Liver (tissue), 9 donors: ENCODE data around the gene CSMD2. TPM values are rescaled to one million over a fixed set of nuclear protein-coding genes. Genes with fewer than 3 reads are reported as not detected.

Experiments
- DNase-seq: peaks from one replicate; pipeline ENCODE4 v3.0.0-alpha.2; 2017; ENCODE audit warnings: low spot score
- H3K27ac ChIP-seq, 2 donors: one replicate each; pipeline ENCODE4 v1.7.0; 2013; ENCODE audit warnings: inconsistent platforms in 2 of 2, low read length in 2 of 2, control low read depth in 1 of 2, low read depth in 1 of 2, mild to moderate bottlenecking in 1 of 2
- H3K27me3 ChIP-seq, 4 donors: one replicate each; pipeline versions ENCODE4 v1.6.1 to v1.7.0; 2013; ENCODE audit warnings: low read length in 3 of 4, inconsistent platforms in 1 of 4, mild to moderate bottlenecking in 1 of 4, moderate library complexity in 1 of 4; ENCODE audit not compliant: control insufficient read depth in 4 of 4, insufficient read depth in 4 of 4
- H3K36me3 ChIP-seq, 4 donors: one replicate each; pipeline versions ENCODE4 v1.6.1 to v1.7.0; 2013; ENCODE audit warnings: low read length in 3 of 4, mild to moderate bottlenecking in 3 of 4, low read depth in 1 of 4, moderate library complexity in 1 of 4; ENCODE audit not compliant: control insufficient read depth in 4 of 4, insufficient read depth in 3 of 4
- H3K4me1 ChIP-seq, 4 donors: one replicate each; pipeline versions ENCODE4 v1.6.1 to v1.7.0; 2013; ENCODE audit warnings: low read length in 3 of 4, mild to moderate bottlenecking in 3 of 4, moderate library complexity in 1 of 4; ENCODE audit not compliant: control insufficient read depth in 4 of 4, insufficient read depth in 4 of 4
- H3K4me3 ChIP-seq, 3 donors: one replicate each; pipeline versions ENCODE4 v1.6.1 to v1.7.0; 2013; ENCODE audit warnings: low read length in 3 of 3, control low read depth in 1 of 3, low read depth in 1 of 3, mild to moderate bottlenecking in 1 of 3
- H3K9ac ChIP-seq, 2 donors: one replicate each; pipeline ENCODE4 v1.7.0; 2013; ENCODE audit warnings: low read length in 2 of 2, mild to moderate bottlenecking in 2 of 2, moderate library complexity in 2 of 2, control low read depth in 1 of 2, low read depth in 1 of 2
- H3K9me3 ChIP-seq, 4 donors: one replicate each; pipeline versions ENCODE4 v1.6.1 to v1.7.0; 2013; ENCODE audit warnings: low read length in 3 of 4; ENCODE audit not compliant: control insufficient read depth in 4 of 4
- EGR1 ChIP-seq, 2 donors: IDR thresholded peaks; 2 replicates each; pipeline ENCODE4 v1.6.1; 2016 to 2018; ENCODE audit warnings: antibody characterized with exemption in 2 of 2, low read depth in 2 of 2
- FOXA1 ChIP-seq: IDR thresholded peaks from 2 replicates; pipeline ENCODE4 v1.6.1; 2016; ENCODE audit warnings: antibody characterized with exemption
- FOXA2 ChIP-seq: IDR thresholded peaks from 2 replicates; pipeline ENCODE4 v1.6.1; 2016; ENCODE audit warnings: antibody characterized with exemption
- GABPA ChIP-seq, 2 donors: IDR thresholded peaks in 1 of 2; conservative IDR thresholded peaks in 1 of 2; 2 replicates each; pipeline ENCODE4 v1.6.1; 2016; ENCODE audit warnings: antibody characterized with exemption in 2 of 2, mild to moderate bottlenecking in 1 of 2, moderate library complexity in 1 of 2
- HNF4A ChIP-seq, 2 donors: conservative IDR thresholded peaks; 2 replicates each; pipeline ENCODE4 v1.6.1; 2016; ENCODE audit warnings: antibody characterized with exemption in 2 of 2, mild to moderate bottlenecking in 2 of 2
- HNF4G ChIP-seq: IDR thresholded peaks from 2 replicates; pipeline ENCODE4 v1.6.1; 2016; ENCODE audit warnings: antibody characterized with exemption
- JUND ChIP-seq, 2 donors: IDR thresholded peaks; 2 replicates each; pipeline ENCODE4 v1.6.1; 2016; ENCODE audit warnings: antibody characterized with exemption in 2 of 2
- RAD21 ChIP-seq, 2 donors: IDR thresholded peaks; 2 replicates each; pipeline ENCODE4 v1.6.1; 2016; ENCODE audit warnings: antibody characterized with exemption in 2 of 2, mild to moderate bottlenecking in 2 of 2
- RXRA ChIP-seq, 2 donors: IDR thresholded peaks; 2 replicates each; pipeline ENCODE4 v1.6.1; 2017 to 2018; ENCODE audit warnings: antibody characterized with exemption in 2 of 2, mild to moderate bottlenecking in 1 of 2
- TAF1 ChIP-seq: conservative IDR thresholded peaks from 2 replicates; pipeline ENCODE4 v1.6.1; 2016; ENCODE audit warnings: antibody characterized with exemption, mild to moderate bottlenecking
- WGBS: extraction: QIAGEN DNeasy Blood & Tissue Kit; methylation state at CpG from one replicate; pipeline ENCODE4 v1.1.7; 2013; 5-methylcytosine and 5-hydroxymethylcytosine counted together
- polyA plus RNA-seq, 2 donors: library from polyadenylated mRNA; stranded (reverse) in 1 of 2; unstranded in 1 of 2; fragments of 200-250 nt in 1 of 2; fragments of >200 nt in 1 of 2; fragmentation: Nextera tagmentation in 1 of 2; extraction: Ambion mirVana in 1 of 2; gene quantifications; one replicate each; pipeline versions ENCODE4 v1.2.1 to v1.2.3, GENCODE V29; 2013 to 2015
- total RNA-seq, 2 donors: library from RNA; depleted of rRNA; stranded (reverse); fragments of >200 nt; gene quantifications; one replicate each; pipeline ENCODE4 v1.2.3, GENCODE V29; 2014
- TF ChIP-seq, protein P1 (sequence below): IDR thresholded peaks from 2 replicates; pipeline ENCODE4 v1.6.1; 2016; ENCODE audit warnings: antibody characterized with exemption, mild to moderate bottlenecking
- TF ChIP-seq, protein P2 (sequence below): IDR thresholded peaks from 2 replicates; pipeline ENCODE4 v1.6.1; 2016; ENCODE audit warnings: antibody characterized with exemption
- TF ChIP-seq, protein P3 (sequence below): fragments of 150-350 bp; IDR thresholded peaks from 2 replicates; pipeline ENCODE4 v1.5.1; 2017; ENCODE audit warnings: improper control_type of control experiment, low read depth, low read length; ENCODE audit not compliant: missing input control
- donor health status: healthy.
- donor health status: healthy.
- donor health status: healthy.
- donor health status: healthy.
- donor health status: healthy.

CSMD2 gene
- total and polyA plus RNA-seq, 4 donors, result 0.08 to 0.09 TPM; not detected in 2

DNA sequence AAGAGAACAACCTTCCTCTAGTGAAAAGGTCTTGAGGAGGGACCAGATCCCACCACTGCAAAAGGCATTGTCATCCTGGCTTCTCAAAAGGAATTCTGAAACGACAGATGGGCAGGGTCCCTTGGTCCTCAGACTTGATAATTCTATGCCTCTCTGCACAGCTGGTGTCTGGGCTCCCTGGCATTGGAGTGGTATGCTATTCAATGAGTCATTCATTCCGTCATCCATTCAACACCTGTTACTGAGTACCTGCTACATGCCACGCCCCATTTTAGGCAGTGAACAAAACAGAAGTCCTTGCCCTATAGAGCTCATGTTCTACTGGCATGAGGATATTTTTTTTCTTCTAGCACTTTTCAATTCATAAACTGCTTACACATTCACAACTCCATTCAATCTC, 347.0 kb downstream of the CSMD2 start:
- Histone ChIP-seq H3K4me3 (no peak overlapping the region), H3K27ac (no peak overlapping the region), H3K4me1 (no peaks in the 10 kb centered on the region), H3K36me3 (no peaks in the 10 kb centered on the region), H3K9me3 (no peaks in the 10 kb centered on the region), H3K9ac (no peak overlapping the region), H3K27me3 (peaks cover 0 to 2% (median 0%) of the 10 kb centered on the region in 4 donors)
- WGBS, result 81% methylated on average over 3 of the region's 3 CpGs
- no peak for DNase-seq
- TF ChIP-seq FOXA2 (no peak), HNF4G (no peak), EGR1 (IDR thresholded peaks at IDR 0.05; ENCODE audit: low read depth in 2 of 2) (no peak), FOXA1 (no peak), RXRA (IDR thresholded peaks at IDR 0.05) (no peak)
- TF ChIP-seq, protein P1, sequence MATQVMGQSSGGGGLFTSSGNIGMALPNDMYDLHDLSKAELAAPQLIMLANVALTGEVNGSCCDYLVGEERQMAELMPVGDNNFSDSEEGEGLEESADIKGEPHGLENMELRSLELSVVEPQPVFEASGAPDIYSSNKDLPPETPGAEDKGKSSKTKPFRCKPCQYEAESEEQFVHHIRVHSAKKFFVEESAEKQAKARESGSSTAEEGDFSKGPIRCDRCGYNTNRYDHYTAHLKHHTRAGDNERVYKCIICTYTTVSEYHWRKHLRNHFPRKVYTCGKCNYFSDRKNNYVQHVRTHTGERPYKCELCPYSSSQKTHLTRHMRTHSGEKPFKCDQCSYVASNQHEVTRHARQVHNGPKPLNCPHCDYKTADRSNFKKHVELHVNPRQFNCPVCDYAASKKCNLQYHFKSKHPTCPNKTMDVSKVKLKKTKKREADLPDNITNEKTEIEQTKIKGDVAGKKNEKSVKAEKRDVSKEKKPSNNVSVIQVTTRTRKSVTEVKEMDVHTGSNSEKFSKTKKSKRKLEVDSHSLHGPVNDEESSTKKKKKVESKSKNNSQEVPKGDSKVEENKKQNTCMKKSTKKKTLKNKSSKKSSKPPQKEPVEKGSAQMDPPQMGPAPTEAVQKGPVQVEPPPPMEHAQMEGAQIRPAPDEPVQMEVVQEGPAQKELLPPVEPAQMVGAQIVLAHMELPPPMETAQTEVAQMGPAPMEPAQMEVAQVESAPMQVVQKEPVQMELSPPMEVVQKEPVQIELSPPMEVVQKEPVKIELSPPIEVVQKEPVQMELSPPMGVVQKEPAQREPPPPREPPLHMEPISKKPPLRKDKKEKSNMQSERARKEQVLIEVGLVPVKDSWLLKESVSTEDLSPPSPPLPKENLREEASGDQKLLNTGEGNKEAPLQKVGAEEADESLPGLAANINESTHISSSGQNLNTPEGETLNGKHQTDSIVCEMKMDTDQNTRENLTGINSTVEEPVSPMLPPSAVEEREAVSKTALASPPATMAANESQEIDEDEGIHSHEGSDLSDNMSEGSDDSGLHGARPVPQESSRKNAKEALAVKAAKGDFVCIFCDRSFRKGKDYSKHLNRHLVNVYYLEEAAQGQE, result no peak
- TF ChIP-seq, protein P2, sequence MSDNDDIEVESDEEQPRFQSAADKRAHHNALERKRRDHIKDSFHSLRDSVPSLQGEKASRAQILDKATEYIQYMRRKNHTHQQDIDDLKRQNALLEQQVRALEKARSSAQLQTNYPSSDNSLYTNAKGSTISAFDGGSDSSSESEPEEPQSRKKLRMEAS, result no peak

DNA sequence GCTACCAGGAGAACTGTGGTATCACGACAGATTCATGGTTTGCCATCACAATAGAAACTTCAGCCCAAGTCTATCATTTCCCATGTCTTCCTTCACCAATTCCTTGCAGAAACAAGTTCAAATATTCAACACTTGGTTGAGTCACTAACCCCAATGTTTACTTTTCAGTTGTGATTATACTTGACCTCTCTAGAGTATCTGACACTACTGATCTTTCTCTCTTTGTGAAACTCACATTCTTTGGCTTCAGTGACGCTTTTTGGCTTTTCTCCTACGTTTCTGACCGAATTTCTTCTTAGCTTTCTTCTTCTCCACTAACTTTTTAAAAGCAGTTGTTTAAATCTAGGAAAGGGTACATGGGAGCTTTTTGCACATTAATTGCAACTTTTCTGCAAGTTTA, 350.0 kb downstream of the CSMD2 start:
- no peaks in the 10 kb centered on the region for H3K36me3 ChIP-seq
- WGBS, result 58% methylated on average over 4 of the region's 4 CpGs
- no peak overlapping the region for H3K9ac ChIP-seq
- no peaks in the 10 kb centered on the region for H3K4me1 ChIP-seq
- no peak for TF ChIP-seq RAD21 (IDR thresholded peaks at IDR 0.05)
- no peak for TF ChIP-seq GABPA (IDR thresholded peaks at IDR 0.05 in 1 of 2, conservative IDR thresholded peaks at IDR 0.05 in 1 of 2)
- TF ChIP-seq, protein P1, result no peak
- no peak for TF ChIP-seq TAF1
- TF ChIP-seq FOXA2, result no peak
- no peak for TF ChIP-seq RXRA (IDR thresholded peaks at IDR 0.05)
- TF ChIP-seq HNF4A (conservative IDR thresholded peaks at IDR 0.05), result no peak
- TF ChIP-seq, protein P3, sequence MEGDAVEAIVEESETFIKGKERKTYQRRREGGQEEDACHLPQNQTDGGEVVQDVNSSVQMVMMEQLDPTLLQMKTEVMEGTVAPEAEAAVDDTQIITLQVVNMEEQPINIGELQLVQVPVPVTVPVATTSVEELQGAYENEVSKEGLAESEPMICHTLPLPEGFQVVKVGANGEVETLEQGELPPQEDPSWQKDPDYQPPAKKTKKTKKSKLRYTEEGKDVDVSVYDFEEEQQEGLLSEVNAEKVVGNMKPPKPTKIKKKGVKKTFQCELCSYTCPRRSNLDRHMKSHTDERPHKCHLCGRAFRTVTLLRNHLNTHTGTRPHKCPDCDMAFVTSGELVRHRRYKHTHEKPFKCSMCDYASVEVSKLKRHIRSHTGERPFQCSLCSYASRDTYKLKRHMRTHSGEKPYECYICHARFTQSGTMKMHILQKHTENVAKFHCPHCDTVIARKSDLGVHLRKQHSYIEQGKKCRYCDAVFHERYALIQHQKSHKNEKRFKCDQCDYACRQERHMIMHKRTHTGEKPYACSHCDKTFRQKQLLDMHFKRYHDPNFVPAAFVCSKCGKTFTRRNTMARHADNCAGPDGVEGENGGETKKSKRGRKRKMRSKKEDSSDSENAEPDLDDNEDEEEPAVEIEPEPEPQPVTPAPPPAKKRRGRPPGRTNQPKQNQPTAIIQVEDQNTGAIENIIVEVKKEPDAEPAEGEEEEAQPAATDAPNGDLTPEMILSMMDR, result no peak
- no peak for TF ChIP-seq JUND (IDR thresholded peaks at IDR 0.05)
- no peak for DNase-seq
- peaks cover 0 to 3% (median 2%) of the 10 kb centered on the region in 4 donors for H3K9me3 ChIP-seq
- no peak overlapping the region for H3K4me3 ChIP-seq
- no peak overlapping the region for H3K27ac ChIP-seq
- no peaks in the 10 kb centered on the region for H3K27me3 ChIP-seq
